ENCODE results near the gene GRN. TPM values are rescaled to one million over a fixed set of nuclear protein-coding genes. Genes with fewer than 3 reads are reported as not detected.

The GRN gene
- total RNA-seq, 1 donor from 2014 or later, result 37.8 TPM

Other genes starting within 250 kb of the GRN start
- gene HDAC5, start 221.7 kb upstream of the GRN start, total RNA-seq, result 18.7 and 19.9 TPM in 2 replicates
- 20.7 and 24.1 TPM in 2 replicates for gene HROB, start 203.4 kb upstream of the GRN start, total RNA-seq
- gene ASB16, start 174.6 kb upstream of the GRN start, total RNA-seq, result 0.21 and 0.59 TPM in 2 replicates
- 20.4 and 20.9 TPM in 2 replicates for gene TMUB2, start 158.3 kb upstream of the GRN start, total RNA-seq
- gene ATXN7L3, start 145.4 kb upstream of the GRN start, total RNA-seq, result 107 and 113 TPM in 2 replicates
- gene UBTF, start 125.6 kb upstream of the GRN start, total RNA-seq, result 177 and 181 TPM in 2 replicates
- gene SLC4A1, start 77.2 kb upstream of the GRN start, total RNA-seq, result not detected in 2 replicates
- 0.16 and 0.18 TPM in 2 replicates for gene RUNDC3A, start 36.7 kb upstream of the GRN start, total RNA-seq
- 132 and 141 TPM in 2 replicates for gene SLC25A39, start 20.5 kb upstream of the GRN start, total RNA-seq
- 0.32 and 1.0 TPM in 2 replicates for gene FAM171A2, start 18.6 kb downstream of the GRN start, total RNA-seq
- gene ITGA2B, start 44.3 kb downstream of the GRN start, total RNA-seq, result 1.5 and 2.7 TPM in 2 replicates
- gene GPATCH8, start 158.1 kb downstream of the GRN start, total RNA-seq, result 44.7 and 49.6 TPM in 2 replicates
- gene FZD2, start 212.2 kb downstream of the GRN start, total RNA-seq, result 0.53 and 0.57 TPM in 2 replicates